Measurements from ENCODE around the gene DNASE2B.

DNASE2B gene

GRCh38 chr1:84409888-84410287 is 11.6 kb downstream of the DNASE2B start:
- no peak for DNase-seq
- no peaks in the 10 kb centered on the region for H3K27me3 ChIP-seq (ENCODE audit: insufficient read depth, low read depth, severe bottlenecking)
- H3K9me3 ChIP-seq (ENCODE audit: severe bottlenecking) = no peaks in the 10 kb centered on the region
- H3K36me3 ChIP-seq = no peaks in the 10 kb centered on the region
- no peak overlapping the region for H3K4me3 ChIP-seq (ENCODE audit: low read depth, low read length)
- no peak overlapping the region for H3K27ac ChIP-seq
- no peak for TF ChIP-seq CTCF (IDR thresholded peaks at IDR 0.05; ENCODE audit: low read depth, low read length)

- H3K4me3 ChIP-seq (ENCODE audit: low read depth, low read length) = no peak overlapping the region
- H3K27me3 ChIP-seq (ENCODE audit: insufficient read depth, low read depth, severe bottlenecking) = no peaks in the 10 kb centered on the region
- DNase-seq = no peak
- no peak overlapping the region for H3K27ac ChIP-seq
- H3K36me3 ChIP-seq = no peaks in the 10 kb centered on the region
- no peaks in the 10 kb centered on the region for H3K9me3 ChIP-seq (ENCODE audit: severe bottlenecking)
- TF ChIP-seq CTCF (IDR thresholded peaks at IDR 0.05; ENCODE audit: low read depth, low read length) = no peak
Observed at GRCh38 chr1:84410328-84411095, 12.2 kb downstream of the DNASE2B start.

GRCh38 chr1:84412316-84412942 is 14.1 kb downstream of the DNASE2B start:
- Histone ChIP-seq H3K27ac (no peak overlapping the region), H3K4me3 (ENCODE audit: low read depth, low read length) (no peak overlapping the region), H3K9me3 (ENCODE audit: severe bottlenecking) (no peaks in the 10 kb centered on the region), H3K27me3 (ENCODE audit: insufficient read depth, low read depth, severe bottlenecking) (no peaks in the 10 kb centered on the region), H3K36me3 (no peaks in the 10 kb centered on the region)
- TF ChIP-seq CTCF (IDR thresholded peaks at IDR 0.05; ENCODE audit: low read depth, low read length) = no peak
- DNase-seq = no peak

GRCh38 chr1:84415396-84415795 is 17.1 kb downstream of the DNASE2B start:
- Histone ChIP-seq H3K27me3 (ENCODE audit: insufficient read depth, low read depth, severe bottlenecking) (no peaks in the 10 kb centered on the region), H3K27ac (no peak overlapping the region), H3K36me3 (no peaks in the 10 kb centered on the region), H3K9me3 (ENCODE audit: severe bottlenecking) (no peaks in the 10 kb centered on the region), H3K4me3 (ENCODE audit: low read depth, low read length) (no peak overlapping the region)
- TF ChIP-seq CTCF (IDR thresholded peaks at IDR 0.05; ENCODE audit: low read depth, low read length) = no peak
- DNase-seq = no peak

GRCh38 chr1:84422909-84423308 is 24.6 kb downstream of the DNASE2B start:
- no peak overlapping the region for H3K4me3 ChIP-seq (ENCODE audit: low read depth, low read length)
- DNase-seq = no peak
- no peak overlapping the region for H3K27ac ChIP-seq
- no peaks in the 10 kb centered on the region for H3K36me3 ChIP-seq
- no peak for TF ChIP-seq CTCF (IDR thresholded peaks at IDR 0.05; ENCODE audit: low read depth, low read length)
- H3K27me3 ChIP-seq (ENCODE audit: insufficient read depth, low read depth, severe bottlenecking) = no peaks in the 10 kb centered on the region
- no peaks in the 10 kb centered on the region for H3K9me3 ChIP-seq (ENCODE audit: severe bottlenecking)

Measured in WERI-Rb-1 (cell line).